Neural progenitor cell (in vitro differentiated cells): ENCODE results near the gene FIBCD1. TPM values are rescaled to one million over a fixed set of nuclear protein-coding genes. Genes with fewer than 3 reads are reported as not detected.

Source experiments
- DNase-seq: peaks from one replicate; pipeline ENCODE4 v3.0.0-alpha.2; 2016; ENCODE audit warnings: low spot score
- H2AFZ ChIP-seq: fragments of 200-600 bp; sonication (generic); replicated peaks from 2 replicates; pipeline ENCODE4 v1.6.1; 2016; ENCODE audit warnings: antibody characterized with exemption
- H3F3A ChIP-seq: fragments of 200-600 bp; sonication (generic); 2 replicates; pipeline ENCODE4 v1.6.1; 2016; ENCODE audit warnings: antibody characterized with exemption, low read depth
- H3K27ac ChIP-seq: fragments of 200-600 bp; sonication (generic); 2 replicates; pipeline ENCODE4 v1.5.1; 2016; ENCODE audit warnings: mild to moderate bottlenecking
- H3K27me3 ChIP-seq: fragments of 200-600 bp; sonication (generic); 2 replicates; pipeline ENCODE4 v1.6.1; 2016; ENCODE audit warnings: mild to moderate bottlenecking, moderate library complexity
- H3K36me3 ChIP-seq: fragments of 200-600 bp; sonication (generic); 2 replicates; pipeline ENCODE4 v1.5.1; 2016
- H3K4me1 ChIP-seq: fragments of 200-600 bp; sonication (generic); 2 replicates; pipeline ENCODE4 v1.6.1; 2016; ENCODE audit warnings: mixed run types
- H3K4me2 ChIP-seq: fragments of 200-600 bp; sonication (generic); 2 replicates; pipeline ENCODE4 v1.6.1; 2016
- H3K4me3 ChIP-seq: fragments of 200-600 bp; sonication (generic); 2 replicates; pipeline ENCODE4 v1.5.1; 2016
- H3K79me2 ChIP-seq: fragments of 200-600 bp; sonication (generic); 2 replicates; pipeline ENCODE4 v1.6.1; 2016; ENCODE audit warnings: low read depth
- H3K9ac ChIP-seq: fragments of 200-600 bp; sonication (generic); 2 replicates; pipeline ENCODE4 v1.6.1; 2016
- H3K9me3 ChIP-seq: fragments of 200-600 bp; sonication (generic); 2 replicates; pipeline ENCODE4 v1.5.1; 2016; ENCODE audit warnings: low read depth
- H4K20me1 ChIP-seq: fragments of 200-600 bp; sonication (generic); 2 replicates; pipeline ENCODE4 v1.6.1; 2016; ENCODE audit warnings: low read depth
- H3K27ac Mint-ChIP-seq: 3 replicates; pipeline ENCODE4 v1.8.0; 2021; ENCODE audit warnings: mixed read lengths
- H3K27me3 Mint-ChIP-seq: 2 replicates; pipeline ENCODE4 v1.8.0; 2022; ENCODE audit warnings: low read depth, mild to moderate bottlenecking, inconsistent platforms, moderate library complexity, mixed read lengths; ENCODE audit not compliant: insufficient read depth
- H3K36me3 Mint-ChIP-seq: 3 replicates; pipeline ENCODE4 v1.8.0; 2021; ENCODE audit warnings: mixed read lengths
- H3K4me1 Mint-ChIP-seq: 3 replicates; pipeline ENCODE4 v1.8.0; 2021; ENCODE audit warnings: mixed read lengths
- H3K4me3 Mint-ChIP-seq: 3 replicates; pipeline ENCODE4 v1.8.0; 2021; ENCODE audit warnings: mild to moderate bottlenecking, moderate library complexity, mixed read lengths
- H3K9me3 Mint-ChIP-seq: 3 replicates; pipeline ENCODE4 v1.8.0; 2020; ENCODE audit warnings: mixed read lengths
- EZH2 ChIP-seq: fragments of 200-600 bp; sonication (generic); IDR thresholded peaks from 2 replicates; pipeline ENCODE4 v1.6.1; 2017; ENCODE audit warnings: antibody characterized with exemption, mild to moderate bottlenecking, moderate library complexity
- EZH2phosphoT487 ChIP-seq: fragments of 200-600 bp; sonication (generic); IDR thresholded peaks from 2 replicates; pipeline ENCODE4 v1.6.1; 2017; ENCODE audit warnings: antibody characterized with exemption
- total RNA-seq: library from RNA; depleted of rRNA; stranded (reverse); fragments of >200 nt; gene quantifications from 2 replicates; pipeline ENCODE4 v1.2.3, GENCODE V29; 2015; ENCODE audit warnings: low replicate concordance
- TF ChIP-seq, protein P1 (sequence below): fragments of 200-600 bp; sonication (generic); IDR thresholded peaks from 2 replicates; pipeline ENCODE4 v1.5.1; 2017; ENCODE audit warnings: antibody characterized with exemption, mild to moderate bottlenecking

FIBCD1 gene
- total RNA-seq, 1 donor from 2014 or later, result 1.8 TPM

DNA sequence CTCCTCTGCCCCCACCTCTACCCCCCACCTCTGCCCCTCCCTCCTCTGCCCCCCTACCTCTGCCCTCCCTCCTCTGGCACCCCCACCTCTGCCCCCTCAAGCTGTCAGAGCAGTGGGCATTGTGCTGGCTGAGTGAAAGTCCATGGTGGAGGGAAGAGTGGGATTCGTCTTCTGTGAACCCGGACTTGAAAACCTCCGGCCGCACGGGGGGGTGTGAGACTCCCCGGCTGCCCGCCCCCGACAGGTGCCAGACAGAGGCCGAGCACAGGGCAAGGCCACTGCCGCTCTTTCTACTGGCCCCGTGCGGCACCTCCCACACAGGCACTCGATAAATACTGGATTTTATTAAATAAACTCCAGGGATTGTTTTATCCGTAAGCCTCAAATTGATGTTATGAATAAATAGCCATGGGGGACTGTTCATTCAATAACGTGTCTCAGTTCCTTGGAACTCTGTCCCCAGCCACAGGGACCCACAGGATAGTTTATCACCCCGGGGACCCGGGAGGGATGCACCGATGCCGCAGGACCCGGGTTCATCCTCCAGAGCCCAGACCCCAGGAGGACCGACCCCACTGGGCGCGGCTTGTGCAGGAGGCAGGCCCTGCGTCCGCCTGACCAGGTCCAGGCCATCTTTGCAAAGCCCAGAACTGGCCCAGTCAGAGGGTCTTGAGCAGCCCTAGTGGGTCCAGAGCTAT, 39.8 kb downstream of the FIBCD1 start:
- H3K79me2 ChIP-seq, result no peaks in the 10 kb centered on the region
- H3F3A ChIP-seq, result peaks cover 3% of the 10 kb centered on the region
- Mint-ChIP-seq H3K27ac (no peak overlapping the region), H3K27me3 (peaks cover 2% of the 10 kb centered on the region), H3K36me3 (no peaks in the 10 kb centered on the region), H3K4me1 (peaks cover 10% of the 10 kb centered on the region), H3K4me3 (no peak overlapping the region), H3K9me3 (no peaks in the 10 kb centered on the region)
- H3K4me2 ChIP-seq, result no peak overlapping the region
- H3K4me1 ChIP-seq, result no peaks in the 10 kb centered on the region
- TF ChIP-seq EZH2phosphoT487, result no peak
- TF ChIP-seq, protein P1, sequence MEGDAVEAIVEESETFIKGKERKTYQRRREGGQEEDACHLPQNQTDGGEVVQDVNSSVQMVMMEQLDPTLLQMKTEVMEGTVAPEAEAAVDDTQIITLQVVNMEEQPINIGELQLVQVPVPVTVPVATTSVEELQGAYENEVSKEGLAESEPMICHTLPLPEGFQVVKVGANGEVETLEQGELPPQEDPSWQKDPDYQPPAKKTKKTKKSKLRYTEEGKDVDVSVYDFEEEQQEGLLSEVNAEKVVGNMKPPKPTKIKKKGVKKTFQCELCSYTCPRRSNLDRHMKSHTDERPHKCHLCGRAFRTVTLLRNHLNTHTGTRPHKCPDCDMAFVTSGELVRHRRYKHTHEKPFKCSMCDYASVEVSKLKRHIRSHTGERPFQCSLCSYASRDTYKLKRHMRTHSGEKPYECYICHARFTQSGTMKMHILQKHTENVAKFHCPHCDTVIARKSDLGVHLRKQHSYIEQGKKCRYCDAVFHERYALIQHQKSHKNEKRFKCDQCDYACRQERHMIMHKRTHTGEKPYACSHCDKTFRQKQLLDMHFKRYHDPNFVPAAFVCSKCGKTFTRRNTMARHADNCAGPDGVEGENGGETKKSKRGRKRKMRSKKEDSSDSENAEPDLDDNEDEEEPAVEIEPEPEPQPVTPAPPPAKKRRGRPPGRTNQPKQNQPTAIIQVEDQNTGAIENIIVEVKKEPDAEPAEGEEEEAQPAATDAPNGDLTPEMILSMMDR, result no peak
- TF ChIP-seq EZH2, result no peak
- no peaks in the 10 kb centered on the region for H3K9me3 ChIP-seq
- H3K9ac ChIP-seq, result no peak overlapping the region
- no peak overlapping the region for H2AFZ ChIP-seq
- peaks cover 19% of the 10 kb centered on the region for H4K20me1 ChIP-seq
- no peak for DNase-seq
- H3K4me3 ChIP-seq, result no peak overlapping the region
- no peaks in the 10 kb centered on the region for H3K36me3 ChIP-seq
- no peaks in the 10 kb centered on the region for H3K27me3 ChIP-seq
- no peak overlapping the region for H3K27ac ChIP-seq

DNA sequence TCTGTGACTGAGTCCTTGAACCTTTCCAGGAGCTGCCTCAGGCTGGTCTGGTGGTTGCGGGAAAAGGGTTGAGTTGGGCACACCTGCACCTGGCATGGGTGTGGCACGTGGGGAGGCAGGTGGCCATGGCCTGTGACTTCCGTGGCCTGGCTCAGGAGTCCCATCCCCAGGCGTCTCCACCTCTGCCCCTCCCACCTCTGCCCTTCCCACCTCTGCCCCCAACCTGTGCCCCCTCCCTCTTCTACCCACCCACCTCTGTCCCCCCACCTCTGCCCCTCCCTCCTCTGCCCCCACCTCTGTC, 40.5 kb downstream of the FIBCD1 start:
- no peak overlapping the region for H3K4me2 ChIP-seq
- Mint-ChIP-seq H3K9me3 (no peaks in the 10 kb centered on the region), H3K4me3 (no peak overlapping the region), H3K27me3 (peaks cover 2% of the 10 kb centered on the region), H3K27ac (no peak overlapping the region), H3K4me1 (peaks cover 14% of the 10 kb centered on the region), H3K36me3 (no peaks in the 10 kb centered on the region)
- DNase-seq, result no peak
- H3K79me2 ChIP-seq, result no peaks in the 10 kb centered on the region
- H3K9me3 ChIP-seq, result no peaks in the 10 kb centered on the region
- no peak overlapping the region for H3K27ac ChIP-seq
- TF ChIP-seq EZH2, result no peak
- TF ChIP-seq, protein P1, result no peak
- TF ChIP-seq EZH2phosphoT487, result no peak
- H4K20me1 ChIP-seq, result peaks cover 26% of the 10 kb centered on the region
- no peak overlapping the region for H2AFZ ChIP-seq
- H3K4me1 ChIP-seq, result no peaks in the 10 kb centered on the region
- no peaks in the 10 kb centered on the region for H3K36me3 ChIP-seq
- H3K9ac ChIP-seq, result no peak overlapping the region
- H3F3A ChIP-seq, result peaks cover 7% of the 10 kb centered on the region
- H3K27me3 ChIP-seq, result no peaks in the 10 kb centered on the region
- H3K4me3 ChIP-seq, result no peak overlapping the region

DNA sequence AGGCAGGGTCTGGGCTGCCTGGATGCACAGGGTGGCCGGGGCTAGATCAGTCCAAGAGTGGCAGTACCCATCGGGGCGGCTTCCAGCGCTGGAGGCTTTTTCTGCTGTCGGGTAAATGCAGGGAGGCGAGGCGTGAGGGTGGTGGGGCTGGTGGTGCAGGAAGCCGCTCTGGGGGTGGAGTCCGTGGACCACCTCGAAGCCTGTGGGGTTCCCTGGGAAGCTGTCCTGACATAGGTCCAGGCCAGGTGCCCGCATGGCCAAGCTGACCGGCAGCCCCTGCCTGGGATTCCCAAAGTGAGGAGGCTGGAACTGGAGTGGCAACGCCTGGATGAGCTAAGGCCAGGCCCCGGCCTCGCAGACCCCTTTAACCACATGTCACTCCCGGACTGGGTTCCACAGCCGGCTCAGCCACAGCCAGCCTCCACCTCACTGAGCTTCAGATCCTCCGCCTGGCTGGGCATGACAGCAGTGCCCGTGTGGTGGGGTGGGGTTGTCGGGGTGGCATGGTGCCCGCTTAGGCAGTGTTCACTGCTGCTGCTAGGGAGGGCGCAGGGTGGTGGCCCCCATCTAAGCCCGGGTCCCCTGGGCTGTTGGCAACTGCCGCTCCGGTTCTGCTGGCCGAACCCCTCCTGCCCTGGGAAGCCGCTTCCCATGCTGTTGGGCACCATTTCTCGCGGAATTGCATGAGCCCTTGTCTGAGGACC, 41.0 kb downstream of the FIBCD1 start:
- H3K4me1 Mint-ChIP-seq, result peaks cover 19% of the 10 kb centered on the region
- Histone ChIP-seq H3K4me1 (no peaks in the 10 kb centered on the region), H4K20me1 (peaks cover 31% of the 10 kb centered on the region), H3K36me3 (no peaks in the 10 kb centered on the region), H3K9me3 (no peaks in the 10 kb centered on the region), H3K27ac (no peak overlapping the region), H3K4me2 (no peak overlapping the region), H3K27me3 (no peaks in the 10 kb centered on the region), H2AFZ (no peak overlapping the region), H3K79me2 (no peaks in the 10 kb centered on the region), H3F3A (peaks cover 12% of the 10 kb centered on the region), H3K9ac (no peak overlapping the region), H3K4me3 (no peak overlapping the region)
- H3K36me3 Mint-ChIP-seq, result no peaks in the 10 kb centered on the region
- H3K9me3 Mint-ChIP-seq, result no peaks in the 10 kb centered on the region
- peaks cover 2% of the 10 kb centered on the region for H3K27me3 Mint-ChIP-seq
- no peak for TF ChIP-seq EZH2
- TF ChIP-seq EZH2phosphoT487, result no peak
- TF ChIP-seq, protein P1, result no peak
- no peak overlapping the region for H3K27ac Mint-ChIP-seq
- DNase-seq, result no peak
- no peak overlapping the region for H3K4me3 Mint-ChIP-seq
